HL-60 (cell line): ENCODE data around the gene ANO2.

ENCODE experiments used
- GABPA ChIP-seq: IDR thresholded peaks from 2 replicates; pipeline ENCODE4 v1.6.1; 2012; ENCODE audit warnings: low read depth
- POLR2AphosphoS5 ChIP-seq: IDR thresholded peaks from 2 replicates; pipeline ENCODE4 v1.6.1; 2012; ENCODE audit warnings: low read depth
- SPI1 ChIP-seq: IDR thresholded peaks from 2 replicates; pipeline ENCODE4 v1.6.1; 2012; ENCODE audit warnings: low read depth, mild to moderate bottlenecking, borderline replicate concordance
- TF ChIP-seq, protein P1 (sequence below): IDR thresholded peaks from one replicate; pipeline ENCODE4 v1.5.1; 2011; ENCODE audit warnings: low read length, control low read depth, inconsistent platforms; ENCODE audit not compliant: insufficient read depth
- TF ChIP-seq, protein P2 (sequence below): IDR thresholded peaks from 2 replicates; pipeline ENCODE4 v1.6.1; 2012; ENCODE audit warnings: low read depth; ENCODE audit not compliant: insufficient replicate concordance

DNA sequence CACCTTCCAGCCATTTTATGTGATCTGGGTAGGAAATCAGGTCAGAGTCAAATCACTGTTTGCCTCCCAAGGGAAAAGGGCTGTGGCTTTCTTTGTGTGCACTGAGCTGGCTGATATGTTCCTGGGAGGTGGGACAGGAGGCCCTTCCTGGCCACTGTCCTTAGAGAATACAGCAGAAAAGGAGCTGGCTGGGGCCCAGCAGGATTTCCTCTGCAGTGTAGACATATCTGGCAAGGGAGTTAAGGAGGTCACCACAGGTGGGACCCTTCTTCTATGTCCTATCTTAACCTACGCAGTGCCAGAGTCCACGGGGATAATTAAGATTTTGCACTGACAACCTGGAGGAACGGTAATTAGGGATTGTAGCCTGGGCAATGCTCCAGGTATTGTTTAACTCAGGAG lies 367.8 kb downstream of the ANO2 start:
- TF ChIP-seq, protein P1, sequence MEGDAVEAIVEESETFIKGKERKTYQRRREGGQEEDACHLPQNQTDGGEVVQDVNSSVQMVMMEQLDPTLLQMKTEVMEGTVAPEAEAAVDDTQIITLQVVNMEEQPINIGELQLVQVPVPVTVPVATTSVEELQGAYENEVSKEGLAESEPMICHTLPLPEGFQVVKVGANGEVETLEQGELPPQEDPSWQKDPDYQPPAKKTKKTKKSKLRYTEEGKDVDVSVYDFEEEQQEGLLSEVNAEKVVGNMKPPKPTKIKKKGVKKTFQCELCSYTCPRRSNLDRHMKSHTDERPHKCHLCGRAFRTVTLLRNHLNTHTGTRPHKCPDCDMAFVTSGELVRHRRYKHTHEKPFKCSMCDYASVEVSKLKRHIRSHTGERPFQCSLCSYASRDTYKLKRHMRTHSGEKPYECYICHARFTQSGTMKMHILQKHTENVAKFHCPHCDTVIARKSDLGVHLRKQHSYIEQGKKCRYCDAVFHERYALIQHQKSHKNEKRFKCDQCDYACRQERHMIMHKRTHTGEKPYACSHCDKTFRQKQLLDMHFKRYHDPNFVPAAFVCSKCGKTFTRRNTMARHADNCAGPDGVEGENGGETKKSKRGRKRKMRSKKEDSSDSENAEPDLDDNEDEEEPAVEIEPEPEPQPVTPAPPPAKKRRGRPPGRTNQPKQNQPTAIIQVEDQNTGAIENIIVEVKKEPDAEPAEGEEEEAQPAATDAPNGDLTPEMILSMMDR: no peak
- TF ChIP-seq POLR2AphosphoS5: no peak
- TF ChIP-seq, protein P2, sequence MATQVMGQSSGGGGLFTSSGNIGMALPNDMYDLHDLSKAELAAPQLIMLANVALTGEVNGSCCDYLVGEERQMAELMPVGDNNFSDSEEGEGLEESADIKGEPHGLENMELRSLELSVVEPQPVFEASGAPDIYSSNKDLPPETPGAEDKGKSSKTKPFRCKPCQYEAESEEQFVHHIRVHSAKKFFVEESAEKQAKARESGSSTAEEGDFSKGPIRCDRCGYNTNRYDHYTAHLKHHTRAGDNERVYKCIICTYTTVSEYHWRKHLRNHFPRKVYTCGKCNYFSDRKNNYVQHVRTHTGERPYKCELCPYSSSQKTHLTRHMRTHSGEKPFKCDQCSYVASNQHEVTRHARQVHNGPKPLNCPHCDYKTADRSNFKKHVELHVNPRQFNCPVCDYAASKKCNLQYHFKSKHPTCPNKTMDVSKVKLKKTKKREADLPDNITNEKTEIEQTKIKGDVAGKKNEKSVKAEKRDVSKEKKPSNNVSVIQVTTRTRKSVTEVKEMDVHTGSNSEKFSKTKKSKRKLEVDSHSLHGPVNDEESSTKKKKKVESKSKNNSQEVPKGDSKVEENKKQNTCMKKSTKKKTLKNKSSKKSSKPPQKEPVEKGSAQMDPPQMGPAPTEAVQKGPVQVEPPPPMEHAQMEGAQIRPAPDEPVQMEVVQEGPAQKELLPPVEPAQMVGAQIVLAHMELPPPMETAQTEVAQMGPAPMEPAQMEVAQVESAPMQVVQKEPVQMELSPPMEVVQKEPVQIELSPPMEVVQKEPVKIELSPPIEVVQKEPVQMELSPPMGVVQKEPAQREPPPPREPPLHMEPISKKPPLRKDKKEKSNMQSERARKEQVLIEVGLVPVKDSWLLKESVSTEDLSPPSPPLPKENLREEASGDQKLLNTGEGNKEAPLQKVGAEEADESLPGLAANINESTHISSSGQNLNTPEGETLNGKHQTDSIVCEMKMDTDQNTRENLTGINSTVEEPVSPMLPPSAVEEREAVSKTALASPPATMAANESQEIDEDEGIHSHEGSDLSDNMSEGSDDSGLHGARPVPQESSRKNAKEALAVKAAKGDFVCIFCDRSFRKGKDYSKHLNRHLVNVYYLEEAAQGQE: no peak
- TF ChIP-seq GABPA: no peak
- TF ChIP-seq SPI1: no peak
